SK-N-MC (cell line): ENCODE data around the gene BMP6.

Experiments used
- DNase-seq: peaks from one replicate; pipeline ENCODE4 v3.0.0-alpha.2; 2011; ENCODE audit warnings: low read depth, low spot score
- H3K27ac ChIP-seq: fragments of 200-600 bp; sonication (generic); 2 replicates; pipeline ENCODE4 v1.5.1; 2016; ENCODE audit warnings: mixed run types
- H3K36me3 ChIP-seq: fragments of 200-600 bp; sonication (generic); 2 replicates; pipeline ENCODE4 v1.6.1; 2017; ENCODE audit warnings: antibody characterized with exemption, low read length, mixed read lengths; ENCODE audit not compliant: insufficient read depth
- H3K4me3 ChIP-seq: fragments of 200-600 bp; sonication (generic); 2 replicates; pipeline ENCODE4 v1.5.1; 2016
- H3K9ac ChIP-seq: fragments of 200-600 bp; sonication (generic); 2 replicates; pipeline ENCODE4 v1.8.0; 2017; ENCODE audit warnings: mixed run types, mixed read lengths; ENCODE audit not compliant: insufficient read length
- H3K9me3 ChIP-seq: fragments of 200-600 bp; sonication (generic); 2 replicates; pipeline ENCODE4 v1.6.1; 2017; ENCODE audit warnings: low read depth, mild to moderate bottlenecking, antibody characterized with exemption, low read length, moderate library complexity, mixed read lengths
- EZH2 ChIP-seq: fragments of 200-600 bp; sonication (generic); IDR thresholded peaks from one replicate; pipeline ENCODE4 v1.6.1; 2017; ENCODE audit warnings: antibody characterized with exemption
- FOXP2 ChIP-seq: optimal IDR thresholded peaks from 2 replicates; pipeline ENCODE3; 2011; ENCODE audit warnings: mild to moderate bottlenecking, moderate library complexity; ENCODE audit not compliant: insufficient read depth; ENCODE audit errors: extremely low read length, control extremely low read depth
- POLR2AphosphoS5 ChIP-seq: IDR thresholded peaks from 2 replicates; pipeline ENCODE4 v1.6.1; 2012; ENCODE audit warnings: mild to moderate bottlenecking, low read depth, low read length, borderline replicate concordance

The BMP6 gene

DNA sequence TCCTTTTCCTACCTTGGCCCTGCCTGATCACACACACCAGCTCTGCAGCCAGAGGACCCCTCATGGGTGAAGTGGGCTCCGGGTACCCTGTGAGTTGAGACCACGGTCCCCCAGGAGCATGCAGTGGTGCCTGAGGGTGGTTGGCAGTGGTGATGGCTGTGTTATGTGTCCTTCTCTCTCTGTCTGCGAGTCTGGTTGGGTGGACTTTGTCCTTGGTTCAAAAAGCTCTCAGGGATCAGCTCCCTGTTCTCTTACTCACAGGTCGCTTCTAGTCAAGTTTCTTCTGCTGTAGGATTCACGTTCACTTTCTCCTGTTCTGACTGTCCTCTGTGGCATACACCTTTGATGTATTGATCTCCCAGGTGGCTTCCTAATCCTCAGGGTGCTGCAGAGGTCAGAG is 100.1 kb downstream of the BMP6 start:
- TF ChIP-seq POLR2AphosphoS5 = no peak
- Histone ChIP-seq H3K9ac (no peak overlapping the region), H3K27ac (no peak overlapping the region), H3K36me3 (no peaks in the 10 kb centered on the region), H3K4me3 (no peak overlapping the region), H3K9me3 (no peaks in the 10 kb centered on the region)
- no peak for DNase-seq

DNA sequence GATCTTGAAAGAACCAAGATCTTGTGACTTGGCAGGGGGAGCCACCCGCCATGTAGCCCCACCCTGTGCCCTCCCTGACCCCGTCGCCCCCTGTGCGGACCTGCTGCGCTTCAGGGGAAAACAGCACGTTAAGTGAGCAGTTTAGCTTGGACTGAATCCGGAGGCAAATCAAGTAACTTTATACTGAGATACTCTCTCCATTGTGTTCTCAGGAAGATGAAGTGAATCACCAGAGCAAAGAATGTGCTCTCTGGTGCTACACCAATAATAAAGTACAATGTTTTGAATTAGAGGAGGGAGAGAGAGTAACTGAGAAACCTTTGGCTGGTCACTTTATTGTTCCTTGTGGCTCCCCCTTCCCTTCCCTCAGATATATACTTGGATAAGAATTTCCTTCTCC is 101.2 kb downstream of the BMP6 start:
- no peak for TF ChIP-seq POLR2AphosphoS5
- TF ChIP-seq FOXP2 = no peak
- TF ChIP-seq EZH2 = no peak
- H3K9ac ChIP-seq = no peak overlapping the region
- no peak for DNase-seq
- no peaks in the 10 kb centered on the region for H3K36me3 ChIP-seq
- no peak overlapping the region for H3K27ac ChIP-seq
- H3K9me3 ChIP-seq = no peaks in the 10 kb centered on the region
- no peak overlapping the region for H3K4me3 ChIP-seq

DNA sequence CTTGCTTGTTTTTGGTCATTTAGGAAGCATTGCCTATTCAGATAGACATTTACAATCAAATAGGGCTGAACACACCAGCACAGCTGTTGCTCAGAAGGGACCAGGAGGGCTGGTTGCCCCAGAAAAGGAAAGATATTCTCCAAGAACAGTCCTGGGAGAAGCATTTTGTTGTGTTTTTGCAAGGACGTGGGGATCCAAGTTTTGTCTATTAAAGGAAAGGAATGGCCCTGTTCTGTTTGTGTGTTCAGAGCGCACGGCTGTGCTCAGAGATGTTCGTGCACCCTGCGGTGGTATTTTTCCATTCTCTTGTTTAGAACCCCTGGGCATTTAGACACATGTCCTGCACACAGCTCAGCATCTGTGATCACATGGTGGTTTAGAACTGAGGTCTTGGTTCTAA is 102.2 kb downstream of the BMP6 start:
- no peaks in the 10 kb centered on the region for H3K36me3 ChIP-seq
- DNase-seq = no peak
- H3K9me3 ChIP-seq = no peaks in the 10 kb centered on the region
- no peak overlapping the region for H3K9ac ChIP-seq
- no peak overlapping the region for H3K27ac ChIP-seq
- TF ChIP-seq POLR2AphosphoS5 (no peak), FOXP2 (no peak), EZH2 (no peak)
- no peak overlapping the region for H3K4me3 ChIP-seq

DNA sequence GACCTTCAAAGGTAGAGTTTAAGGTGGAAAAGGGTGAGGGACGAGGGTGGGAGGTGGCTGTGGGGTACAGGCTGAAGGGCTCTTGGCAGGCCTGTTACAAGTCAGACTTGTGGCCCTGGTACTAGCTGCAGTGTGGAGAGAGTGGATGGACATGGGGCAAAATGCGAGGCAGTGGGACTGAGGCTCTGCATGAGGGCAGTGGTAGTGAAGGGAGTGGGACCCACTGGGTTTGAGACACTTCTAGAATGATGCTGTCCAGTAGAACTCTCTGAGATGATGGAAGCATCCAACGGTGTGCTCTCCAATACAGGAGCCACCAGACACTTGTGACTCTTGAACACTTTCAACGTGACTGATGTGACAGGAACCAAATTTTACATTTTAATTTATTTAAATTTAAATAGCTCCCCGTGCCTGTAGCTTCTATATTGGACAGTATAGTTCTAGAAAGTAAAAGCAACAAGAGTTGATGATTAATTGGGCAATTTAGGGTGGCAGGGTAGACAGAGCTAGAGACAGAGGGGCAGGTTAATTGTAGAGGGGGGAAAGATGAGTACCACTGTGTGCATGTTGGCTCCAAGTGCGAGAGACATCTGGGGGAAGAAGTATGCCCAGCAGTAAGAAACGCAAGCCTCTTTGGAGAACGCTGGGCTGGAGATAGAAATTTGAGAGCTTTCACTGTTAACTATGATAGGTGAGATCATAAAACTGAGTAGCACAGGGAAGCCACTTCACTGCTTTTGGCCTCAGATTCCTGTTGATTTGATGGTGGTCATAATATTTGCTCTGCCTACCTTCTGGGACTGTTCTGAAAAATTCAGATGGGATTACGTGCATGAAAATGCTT is 107.2 kb downstream of the BMP6 start:
- no peak for DNase-seq
- no peak for TF ChIP-seq EZH2
- TF ChIP-seq FOXP2 = no peak
- TF ChIP-seq POLR2AphosphoS5 = no peak
- Histone ChIP-seq H3K27ac (no peak overlapping the region), H3K36me3 (no peaks in the 10 kb centered on the region), H3K9me3 (no peaks in the 10 kb centered on the region), H3K9ac (no peak overlapping the region), H3K4me3 (no peak overlapping the region)

DNA sequence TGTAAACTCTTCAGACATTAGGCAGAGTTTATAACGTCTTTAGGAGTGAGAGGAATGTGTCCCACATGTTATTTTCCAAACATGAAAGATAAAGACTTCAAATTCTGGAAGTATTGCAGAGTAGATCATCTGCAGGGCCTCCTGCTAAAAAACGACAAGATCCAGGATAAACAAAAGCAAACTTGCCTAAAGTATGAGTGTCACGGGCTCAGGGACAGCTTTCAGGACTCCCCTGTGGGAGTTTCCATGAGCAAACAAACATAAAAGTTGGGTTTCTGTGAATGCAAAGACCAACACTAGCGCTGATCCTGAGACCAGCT is 107.8 kb downstream of the BMP6 start:
- TF ChIP-seq EZH2 = no peak
- no peak for TF ChIP-seq FOXP2
- TF ChIP-seq POLR2AphosphoS5 = no peak
- DNase-seq = no peak
- H3K4me3 ChIP-seq = no peak overlapping the region
- no peaks in the 10 kb centered on the region for H3K9me3 ChIP-seq
- H3K36me3 ChIP-seq = no peaks in the 10 kb centered on the region
- H3K9ac ChIP-seq = no peak overlapping the region
- no peak overlapping the region for H3K27ac ChIP-seq

DNA sequence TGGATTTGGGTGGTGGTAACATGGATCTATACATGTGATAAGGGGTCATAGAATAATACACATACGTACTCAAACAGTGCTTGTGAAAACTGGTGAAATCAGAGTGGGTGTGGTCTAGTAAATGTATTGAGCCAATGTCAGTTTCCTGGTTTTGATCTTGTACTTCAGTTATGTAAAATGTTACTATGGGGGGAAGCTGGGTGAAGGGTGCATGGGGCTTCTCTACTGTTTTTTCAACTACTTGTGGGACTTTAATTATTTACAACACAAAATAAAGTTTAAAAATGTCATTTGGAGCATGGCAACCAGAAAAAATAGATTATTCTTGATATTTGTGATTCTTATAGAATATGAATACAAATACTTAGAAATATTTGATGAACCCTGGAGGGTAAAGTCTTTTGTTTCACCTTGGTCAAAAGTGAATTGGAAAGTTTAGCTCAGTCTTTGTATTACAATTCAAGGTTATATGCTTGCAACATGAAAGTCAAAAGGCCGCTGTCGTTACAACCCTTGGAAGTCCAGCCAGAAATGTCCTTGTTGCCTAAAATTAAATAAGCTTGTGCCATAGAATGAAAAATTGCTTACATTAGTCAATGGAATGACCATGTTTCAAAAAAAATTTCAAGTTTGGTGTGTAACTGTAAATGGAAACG is 110.6 kb downstream of the BMP6 start:
- TF ChIP-seq POLR2AphosphoS5 = no peak
- no peak for TF ChIP-seq FOXP2
- TF ChIP-seq EZH2 = no peak
- DNase-seq = no peak
- Histone ChIP-seq H3K36me3 (no peaks in the 10 kb centered on the region), H3K4me3 (no peak overlapping the region), H3K9me3 (no peaks in the 10 kb centered on the region), H3K27ac (no peak overlapping the region), H3K9ac (no peak overlapping the region)

DNA sequence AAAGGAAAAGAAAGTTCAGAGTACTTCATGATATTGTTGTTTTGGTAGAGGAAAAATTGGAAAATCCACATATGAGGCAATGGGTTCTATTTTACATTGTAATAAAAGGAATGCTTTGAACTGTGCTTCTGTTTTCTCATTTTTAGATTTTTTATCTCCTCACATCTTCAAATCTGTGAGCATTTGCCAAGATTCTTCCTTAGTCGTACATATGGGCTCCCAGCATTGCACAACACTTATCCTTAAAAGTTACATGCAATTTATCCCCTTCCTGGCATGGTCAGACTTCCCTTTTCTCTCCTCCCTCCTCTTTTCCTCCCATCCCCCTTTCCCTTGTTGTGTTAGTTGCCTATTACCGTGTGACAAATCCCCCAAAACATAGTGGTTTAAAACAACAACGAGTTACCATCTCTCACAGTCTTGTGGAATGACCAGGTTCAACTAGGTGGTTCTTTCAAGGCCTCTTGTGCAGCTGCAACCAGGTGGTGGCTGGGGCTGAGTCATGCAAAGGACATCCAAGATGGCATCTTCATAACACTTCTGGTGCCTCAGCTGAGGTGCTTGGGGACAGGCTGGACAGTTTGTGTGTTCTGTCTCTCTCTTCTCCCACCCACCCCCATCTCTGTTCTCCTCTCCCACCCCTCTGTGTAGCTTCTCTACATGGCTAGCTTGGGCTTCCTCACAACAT is 116.0 kb downstream of the BMP6 start:
- H3K36me3 ChIP-seq = no peaks in the 10 kb centered on the region
- no peak overlapping the region for H3K9ac ChIP-seq
- TF ChIP-seq FOXP2 (no peak), EZH2 (no peak), POLR2AphosphoS5 (no peak)
- no peaks in the 10 kb centered on the region for H3K9me3 ChIP-seq
- no peak overlapping the region for H3K27ac ChIP-seq
- no peak overlapping the region for H3K4me3 ChIP-seq
- no peak for DNase-seq

GRCh38 chr6:7846966-7847818 is 121.3 kb downstream of the BMP6 start:
- Histone ChIP-seq H3K36me3 (no peaks in the 10 kb centered on the region), H3K9me3 (peaks cover 7% of the 10 kb centered on the region; the same call in 1 of the 2 replicates)

More at GRCh38 chr6:7846966-7847818, 121.3 kb downstream of the BMP6 start:
- H3K27ac ChIP-seq = no peak overlapping the region
- H3K9ac ChIP-seq = no peak overlapping the region
- TF ChIP-seq EZH2 (no peak), FOXP2 (no peak), POLR2AphosphoS5 (no peak)
- no peak overlapping the region for H3K4me3 ChIP-seq
- no peak for DNase-seq
